GM10248 (cell line): ENCODE data around the gene KNDC1.
"Not testable (repeated sequence)": the region's sequence is repeated elsewhere in the genome, so short reads cannot be mapped to it uniquely, and the experiment has no call there.

Experiments
- CTCF ChIA-PET: fragments of 300-600 bp; sonication (Branson Sonifier 250); formaldehyde crosslinking; extraction: SDS; loops from one replicate; lab custom pipeline; 2021; ENCODE audit warnings: antibody characterized with exemption; lab: Yijun Ruan, JAX
- POLR2A ChIA-PET: fragments of 350-650 bp; sonication (Branson Sonifier 250); formaldehyde crosslinking; extraction: SDS; loops from one replicate; lab custom pipeline; 2020; ENCODE audit warnings: antibody characterized with exemption; lab: Yijun Ruan, JAX
- DNase-seq: peaks from one replicate; pipeline ENCODE4 v3.0.0; 2012; ENCODE audit errors: extremely low spot score
- TF ChIP-seq, protein P1 (sequence below): IDR thresholded peaks from 2 replicates; pipeline ENCODE4 v1.5.1; 2012; ENCODE audit warnings: mild to moderate bottlenecking, low read depth; ENCODE audit errors: extremely low read depth, missing control alignments, control extremely low read depth

The KNDC1 gene

DNA sequence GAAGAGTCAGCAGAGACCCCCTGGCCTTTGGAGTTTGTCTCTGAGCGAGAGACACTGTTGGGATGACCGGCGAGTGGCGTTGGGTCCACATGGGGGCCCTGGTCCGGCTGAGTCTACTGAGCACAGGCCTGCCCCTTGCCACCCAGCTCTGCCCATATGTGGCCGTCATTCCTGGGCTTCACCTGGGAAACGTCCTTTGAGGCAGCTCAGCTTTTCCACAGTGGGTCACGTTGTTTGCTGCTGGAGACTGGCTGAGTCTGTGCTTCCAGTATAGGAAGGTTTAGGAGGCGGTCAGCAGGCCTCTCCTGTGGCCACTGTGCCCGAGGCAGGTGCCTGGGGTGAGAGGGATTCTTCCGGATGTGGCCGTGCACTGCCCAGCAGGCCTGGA is 99.6 kb downstream of the KNDC1 start:
- DNase-seq: no peak
- ChIA-PET POLR2A (no interaction called here), CTCF (interaction anchor here (1.3 to 2.2 kb wide), 2 partner anchors 16 to 48 kb away, joined by 5 to 7 read pairs; partner anchors contain the start of gene ADAM8)
- TF ChIP-seq, protein P1, sequence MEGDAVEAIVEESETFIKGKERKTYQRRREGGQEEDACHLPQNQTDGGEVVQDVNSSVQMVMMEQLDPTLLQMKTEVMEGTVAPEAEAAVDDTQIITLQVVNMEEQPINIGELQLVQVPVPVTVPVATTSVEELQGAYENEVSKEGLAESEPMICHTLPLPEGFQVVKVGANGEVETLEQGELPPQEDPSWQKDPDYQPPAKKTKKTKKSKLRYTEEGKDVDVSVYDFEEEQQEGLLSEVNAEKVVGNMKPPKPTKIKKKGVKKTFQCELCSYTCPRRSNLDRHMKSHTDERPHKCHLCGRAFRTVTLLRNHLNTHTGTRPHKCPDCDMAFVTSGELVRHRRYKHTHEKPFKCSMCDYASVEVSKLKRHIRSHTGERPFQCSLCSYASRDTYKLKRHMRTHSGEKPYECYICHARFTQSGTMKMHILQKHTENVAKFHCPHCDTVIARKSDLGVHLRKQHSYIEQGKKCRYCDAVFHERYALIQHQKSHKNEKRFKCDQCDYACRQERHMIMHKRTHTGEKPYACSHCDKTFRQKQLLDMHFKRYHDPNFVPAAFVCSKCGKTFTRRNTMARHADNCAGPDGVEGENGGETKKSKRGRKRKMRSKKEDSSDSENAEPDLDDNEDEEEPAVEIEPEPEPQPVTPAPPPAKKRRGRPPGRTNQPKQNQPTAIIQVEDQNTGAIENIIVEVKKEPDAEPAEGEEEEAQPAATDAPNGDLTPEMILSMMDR: no peak

DNA sequence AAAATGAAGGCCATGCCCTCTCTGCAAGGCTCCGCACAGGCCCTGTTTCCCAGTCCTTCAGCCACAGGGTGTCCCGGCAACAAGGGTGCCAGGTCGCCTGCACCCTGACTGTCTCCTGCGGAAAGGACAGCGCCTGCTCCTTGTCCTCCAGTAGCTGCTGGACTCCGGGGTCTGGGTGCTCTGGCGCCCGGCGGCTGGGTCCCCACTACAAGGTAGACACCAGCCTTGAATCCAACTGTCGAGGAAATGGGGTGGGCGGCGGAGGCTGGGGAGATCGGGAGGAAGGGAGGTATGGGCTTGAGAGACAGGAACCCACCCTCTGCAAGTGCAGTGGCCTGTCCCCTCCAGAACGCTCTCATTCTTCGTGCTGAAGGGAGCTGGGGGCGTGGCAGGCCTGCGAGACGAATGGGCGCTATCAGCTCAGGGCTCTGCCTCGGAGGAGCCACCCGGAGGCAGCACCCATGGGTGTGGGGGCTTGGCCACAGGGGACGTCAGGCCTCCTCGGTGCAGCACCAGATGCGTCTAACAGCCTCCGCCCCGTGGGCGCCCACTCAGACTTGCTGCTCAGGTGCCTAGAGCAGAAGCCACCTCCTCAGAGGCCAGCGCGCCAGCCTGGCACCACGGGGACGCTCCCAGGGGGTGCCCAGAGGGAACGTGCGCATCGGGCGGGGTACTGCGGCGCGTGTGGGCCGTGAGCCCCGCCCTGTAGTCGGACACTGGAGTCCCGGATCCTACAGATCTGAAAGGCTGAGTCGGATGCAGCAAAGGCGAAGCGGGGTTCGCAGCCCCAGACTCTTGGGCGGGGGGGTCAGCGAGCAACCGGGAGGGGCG is 101.1 kb downstream of the KNDC1 start:
- POLR2A ChIA-PET: interaction anchor here (0.5 to 1.0 kb wide), 2 partner anchors 14 to 86 kb away, joined by 3 read pairs; partner anchors contain the start of gene PRAP1
- CTCF ChIA-PET: interaction anchor here (2.2 kb wide), 1 partner anchor 46 kb away, joined by 7 read pairs; no protein-coding TSS in a partner anchor

DNA sequence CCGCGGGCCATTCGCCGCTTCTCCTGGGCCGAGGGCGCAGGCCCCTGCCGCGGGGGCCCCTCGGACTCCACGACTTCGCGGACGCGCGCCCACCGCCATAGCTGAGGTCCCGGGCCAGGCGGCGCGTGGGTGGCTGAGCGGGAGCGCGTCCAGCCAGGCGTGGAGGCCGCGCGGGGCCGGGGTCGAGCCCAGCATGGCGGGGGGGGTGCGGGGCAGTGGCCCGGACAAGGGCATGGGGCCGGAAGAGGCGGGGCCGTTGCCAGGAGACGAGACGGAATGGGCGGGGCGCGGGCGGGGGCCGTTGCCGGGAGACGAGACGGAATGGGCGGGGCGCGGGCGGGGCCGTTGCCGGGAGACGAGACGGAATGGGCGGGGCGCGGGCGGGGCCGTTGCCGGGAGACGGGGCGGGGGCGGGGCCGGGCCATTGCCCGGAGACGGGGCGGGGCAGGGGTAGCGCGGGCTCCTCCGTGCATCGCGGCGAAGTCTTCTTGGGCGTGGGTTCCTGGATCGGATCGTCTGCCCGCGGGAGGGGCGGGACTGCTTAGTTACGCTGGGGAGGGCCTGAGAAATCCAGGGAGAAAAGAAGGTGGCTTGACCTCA is 101.8 kb downstream of the KNDC1 start:
- CTCF ChIA-PET: interaction anchor here (2.2 to 4.1 kb wide), 2 partner anchors 13 to 45 kb away, joined by 7 to 21 read pairs; no protein-coding TSS in a partner anchor
- POLR2A ChIA-PET: interaction anchor here (0.5 to 1.0 kb wide), 2 partner anchors 13 to 85 kb away, joined by 3 read pairs; partner anchors contain the start of gene PRAP1
- TF ChIP-seq, protein P1: no peak

More for the DNA sequence above, 101.1 kb downstream of the KNDC1 start:
- TF ChIP-seq, protein P1: peak; percentile 16
- peak; percentile 77 for DNase-seq

DNA sequence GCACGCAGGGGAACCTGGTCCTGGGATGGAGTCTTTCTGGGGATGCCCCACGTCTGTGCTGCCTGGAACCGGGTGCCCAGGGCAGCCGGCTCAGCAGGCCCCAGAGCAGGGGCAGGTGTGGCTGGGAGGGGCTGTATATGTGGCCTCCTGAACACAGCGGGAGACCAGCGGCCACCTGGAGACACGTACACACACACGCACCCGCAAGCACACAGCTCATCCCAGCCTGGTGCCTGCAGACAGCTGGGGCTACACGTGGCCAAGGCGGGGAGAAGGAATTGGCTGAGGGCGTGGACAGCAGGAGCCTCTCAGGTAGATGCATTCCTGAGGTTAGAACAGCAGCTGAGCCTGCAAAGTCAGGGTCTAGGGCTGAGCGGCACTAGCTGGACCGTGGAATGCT is 102.7 kb downstream of the KNDC1 start:
- ChIA-PET POLR2A (interaction anchor here (1.2 kb wide), 1 partner anchor 13 kb away, joined by 3 read pairs; no protein-coding TSS in a partner anchor), CTCF (interaction anchor here (1.0 to 4.1 kb wide), 3 partner anchors 12 to 45 kb away, joined by 3 to 21 read pairs (median 5); no protein-coding TSS in a partner anchor)
- no peak for DNase-seq
- TF ChIP-seq, protein P1: no peak

More for the DNA sequence above, 101.8 kb downstream of the KNDC1 start:
- peak; percentile 95 for DNase-seq

DNA sequence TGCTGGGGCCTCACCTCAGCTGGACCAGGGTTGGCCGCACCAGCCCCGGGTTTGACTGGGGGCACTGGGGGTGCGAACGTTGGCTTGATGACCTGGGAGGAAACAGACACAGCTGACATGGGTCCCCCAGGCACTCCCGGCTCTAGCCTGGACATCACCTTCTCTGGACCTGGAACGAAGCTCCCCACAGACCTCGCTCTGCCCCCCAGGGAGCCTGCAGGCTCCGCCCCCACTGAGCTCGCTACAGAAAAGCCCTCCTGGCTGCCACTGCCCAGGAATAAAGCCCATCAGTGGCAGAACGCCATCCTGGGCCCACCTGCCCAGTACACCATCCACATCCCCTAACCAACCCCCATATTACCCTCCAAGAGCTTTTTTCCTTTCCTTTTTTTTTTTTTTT is 103.7 kb downstream of the KNDC1 start:
- ChIA-PET CTCF (interaction anchor here (0.7 to 4.1 kb wide), 6 partner anchors 11 to 51 kb away, joined by 3 to 21 read pairs (median 4); no protein-coding TSS in a partner anchor), POLR2A (no interaction called here)
- TF ChIP-seq, protein P1: no peak

DNA sequence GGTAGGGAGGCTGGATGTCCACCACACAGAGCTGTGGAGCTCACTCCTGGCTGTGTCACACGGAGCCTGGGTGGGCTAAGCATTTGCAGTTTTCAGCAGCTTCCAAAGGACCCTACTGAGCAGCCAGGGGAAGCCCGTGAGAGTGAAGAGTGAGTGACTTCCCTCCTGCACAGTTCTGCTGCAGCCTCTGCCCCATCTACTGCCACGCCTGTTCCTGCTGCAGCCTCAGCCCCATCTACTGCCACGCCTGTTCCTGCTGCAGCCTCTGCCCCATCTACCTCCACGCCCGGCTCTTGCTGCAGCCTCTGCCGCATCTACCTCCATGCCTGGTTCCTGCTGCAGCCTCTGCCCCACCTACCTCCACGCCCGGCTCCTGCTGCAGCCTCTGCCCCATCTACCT is 104.4 kb downstream of the KNDC1 start:
- POLR2A ChIA-PET: no interaction called here

More for the DNA sequence above, 103.7 kb downstream of the KNDC1 start:
- no peak for DNase-seq

DNA sequence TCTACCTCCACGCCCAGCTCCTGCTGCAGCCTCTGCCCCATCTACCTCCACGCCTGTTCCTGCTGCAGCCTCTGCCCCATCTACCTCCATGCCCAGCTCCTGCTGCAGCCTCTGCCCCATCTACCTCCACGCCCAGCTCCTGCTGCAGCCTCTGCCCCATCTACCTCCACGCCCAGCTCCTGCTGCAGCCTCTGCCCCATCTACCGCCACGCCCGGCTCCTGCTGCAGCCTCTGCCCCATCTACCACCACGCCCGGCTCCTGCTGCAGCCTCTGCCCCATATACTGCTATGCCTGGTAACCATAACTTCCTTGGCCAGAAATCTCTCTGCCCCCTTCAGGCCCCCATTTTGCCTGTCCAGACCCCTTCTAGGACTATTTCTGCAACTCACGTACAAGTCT is 105.0 kb downstream of the KNDC1 start:
- DNase-seq, POLR2A ChIA-PET: not testable (repeated sequence)
- CTCF ChIA-PET: interaction anchor here (4.1 kb wide), 1 partner anchor 10 kb away, joined by 21 read pairs; no protein-coding TSS in a partner anchor

More for the DNA sequence above, 104.4 kb downstream of the KNDC1 start:
- TF ChIP-seq, protein P1: no peak
- CTCF ChIA-PET: interaction anchor here (0.7 to 4.1 kb wide), 5 partner anchors 11 to 50 kb away, joined by 3 to 21 read pairs (median 4); no protein-coding TSS in a partner anchor
- no peak for DNase-seq
